WTC11 (cell line): Measurements from ENCODE around the gene ATP6V0D1. TPM values are rescaled to one million over a fixed set of nuclear protein-coding genes. Genes with fewer than 3 reads are reported as not detected.
A peak's percentile ranks its signal among the peaks of the same experiment; 100 is the strongest.

ENCODE experiments used
- ATAC-seq: fragments of 200-7000 bp; cut with Tn5 transposase; 2 replicates; pipeline ENCODE4 v1.10.0; 2021; ENCODE audit warnings: mild to moderate bottlenecking, moderate library complexity
- CTCF ChIA-PET: fragments of 300-600 bp; sonication (Branson Sonifier 250); formaldehyde crosslinking; loops from one replicate; lab custom pipeline; 2021; ENCODE audit warnings: antibody characterized with exemption; lab: Charles Lee
- POLR2A ChIA-PET: fragments of 350-600 bp; sonication (Branson Sonifier 250); formaldehyde crosslinking; loops from one replicate; lab custom pipeline; 2021; ENCODE audit warnings: antibody characterized with exemption; lab: Charles Lee
- DNase-seq: peaks from one replicate; pipeline ENCODE4 v3.0.0; 2021; ENCODE audit warnings: low spot score
- H3K27ac Mint-ChIP-seq: 2 replicates; pipeline ENCODE4 v1.8.0; 2021; ENCODE audit warnings: mixed read lengths
- H3K27me3 Mint-ChIP-seq: 2 replicates; pipeline ENCODE4 v1.8.0; 2021; ENCODE audit warnings: low read depth, mild to moderate bottlenecking, moderate library complexity, mixed read lengths
- H3K36me3 Mint-ChIP-seq: 2 replicates; pipeline ENCODE4 v1.8.0; 2021; ENCODE audit warnings: mixed read lengths
- H3K4me1 Mint-ChIP-seq: 2 replicates; pipeline ENCODE4 v1.8.0; 2022; ENCODE audit warnings: mixed read lengths
- H3K4me3 Mint-ChIP-seq: 2 replicates; pipeline ENCODE4 v1.8.0; 2021; ENCODE audit warnings: mild to moderate bottlenecking, moderate library complexity, mixed read lengths
- H3K9me3 Mint-ChIP-seq: 2 replicates; pipeline ENCODE4 v1.8.0; 2021; ENCODE audit warnings: mixed read lengths
- AFF4 ChIP-seq: sonication (generic); formaldehyde crosslinking; IDR thresholded peaks from 2 replicates; pipeline ENCODE4 v1.8.1; 2023; ENCODE audit warnings: mild to moderate bottlenecking, missing genetic modification reagents, borderline replicate concordance
- CREM ChIP-seq: sonication (generic); formaldehyde crosslinking; IDR thresholded peaks from 2 replicates; pipeline ENCODE4 v1.8.1; 2022; ENCODE audit warnings: mild to moderate bottlenecking, missing genetic modification reagents, moderate library complexity
- CTCF ChIP-seq: fragments of 200-600 bp; IDR thresholded peaks from 2 replicates; pipeline ENCODE4 v1.8.0; 2022; ENCODE audit warnings: antibody characterized with exemption
- HMGA2 ChIP-seq: fragments of 250-450 bp; sonication (Bioruptor Pico); IDR thresholded peaks from 2 replicates; pipeline ENCODE4 v1.4.0; 2021; ENCODE audit warnings: mild to moderate bottlenecking, moderate library complexity
- JUN ChIP-seq: sonication (generic); formaldehyde crosslinking; IDR thresholded peaks from 2 replicates; pipeline ENCODE4 v1.8.0; 2023; ENCODE audit warnings: mild to moderate bottlenecking, missing genetic modification reagents
- KAT7 ChIP-seq: sonication (generic); formaldehyde crosslinking; IDR thresholded peaks from 2 replicates; pipeline ENCODE4 v1.8.1; 2023; ENCODE audit warnings: missing genetic modification reagents, mild to moderate bottlenecking, borderline replicate concordance
- MAX ChIP-seq: sonication (generic); formaldehyde crosslinking; IDR thresholded peaks from 2 replicates; pipeline ENCODE4 v1.8.0; 2022; ENCODE audit warnings: mild to moderate bottlenecking, missing genetic modification reagents
- PRDM15 ChIP-seq: sonication (generic); formaldehyde crosslinking; IDR thresholded peaks from 2 replicates; pipeline ENCODE4 v1.8.0; 2022; ENCODE audit warnings: missing genetic modification reagents
- RELA ChIP-seq: sonication (generic); formaldehyde crosslinking; IDR thresholded peaks from 2 replicates; pipeline ENCODE4 v1.8.1; 2022; ENCODE audit warnings: missing genetic modification reagents, mild to moderate bottlenecking, borderline replicate concordance
- SP1 ChIP-seq: sonication (generic); formaldehyde crosslinking; conservative IDR thresholded peaks from 2 replicates; pipeline ENCODE4 v1.8.1; 2022; ENCODE audit warnings: missing genetic modification reagents
- TEAD1 ChIP-seq: sonication (generic); formaldehyde crosslinking; IDR thresholded peaks from 2 replicates; pipeline ENCODE4 v1.8.0; 2022; ENCODE audit warnings: mild to moderate bottlenecking, missing genetic modification reagents
- TEAD4 ChIP-seq: sonication (generic); formaldehyde crosslinking; IDR thresholded peaks from 2 replicates; pipeline ENCODE4 v1.8.0; 2022; ENCODE audit warnings: mild to moderate bottlenecking, missing genetic modification reagents
- USF1 ChIP-seq: sonication (generic); formaldehyde crosslinking; IDR thresholded peaks from 2 replicates; pipeline ENCODE4 v1.8.0; 2022; ENCODE audit warnings: mild to moderate bottlenecking, missing genetic modification reagents
- ZNF416 ChIP-seq: fragments of 250-450 bp; sonication (Bioruptor Pico); IDR thresholded peaks from 2 replicates; pipeline ENCODE4 v1.9.0; 2021; ENCODE audit warnings: mild to moderate bottlenecking, inconsistent platforms
- ZNF423 ChIP-seq: fragments of 250-450 bp; sonication (Bioruptor Pico); IDR thresholded peaks from 2 replicates; pipeline ENCODE4 v2.1.2; 2022; ENCODE audit warnings: mild to moderate bottlenecking, moderate library complexity
- ZNF512 ChIP-seq: sonication (generic); formaldehyde crosslinking; IDR thresholded peaks from 2 replicates; pipeline ENCODE4 v1.8.1; 2022; ENCODE audit warnings: missing genetic modification reagents, borderline replicate concordance
- total RNA-seq: library from RNA; stranded (reverse); gene quantifications from 3 replicates; pipeline ENCODE4 v1.2.3, GENCODE V29; 2021

The ATP6V0D1 gene
- total RNA-seq, 1 experiment from 2014 or later, result 44.1 TPM

GRCh38 chr16:67393111-67393787 is 87.7 kb downstream of the ATP6V0D1 start, which contains the start of gene TPPP3:
Gene TPPP3 (minus strand): TSS chr16:67393498. CDS start chr16:67391111, 2,387 bp downstream.
- ChIA-PET CTCF (interaction anchor here (0.6 to 6.8 kb wide), 37 partner anchors 10 to 563 kb away, joined by 3 to 65 read pairs (median 6); partner anchors contain the start of genes ATP6V0D1, CES3, HSD11B2 and KCTD19), POLR2A (interaction anchor here (0.6 to 1.5 kb wide), 5 partner anchors 9 to 66 kb away, joined by 3 to 4 read pairs (median 3); partner anchors contain the start of gene LRRC36)
- Mint-ChIP-seq H3K27ac (no peak within 1 kb of the TSS), H3K27me3 (peaks cover 56% of the 10 kb centered on the region), H3K9me3 (no peaks in the 10 kb centered on the region), H3K4me3 (peak within 1 kb of the TSS; percentile 66), H3K4me1 (peaks cover 20% of the 10 kb centered on the region)
- peak; percentile 56 for ATAC-seq
- TF ChIP-seq ZNF416 (CRISPR knock-in tag), result no peak
- peak; percentile 25; the same call in 1 of the 2 replicates for TF ChIP-seq CTCF
- TF ChIP-seq, all 79 proteins: peak for 1
- DNase-seq, result peak; percentile 90
- H3K36me3 Mint-ChIP-seq, result no peaks in the 10 kb centered on the region

GRCh38 chr16:67392301-67393059 is 88.5 kb downstream of the ATP6V0D1 start:
- ATAC-seq, result no peak
- Mint-ChIP-seq H3K4me1 (peaks cover 24% of the 10 kb centered on the region), H3K4me3 (peak overlapping the region; percentile 25; the same call in 1 of the 2 replicates), H3K27ac (no peak overlapping the region), H3K36me3 (no peaks in the 10 kb centered on the region), H3K9me3 (no peaks in the 10 kb centered on the region), H3K27me3 (peaks cover 55% of the 10 kb centered on the region)
- DNase-seq, result no peak
- CTCF ChIA-PET, result interaction anchor here (0.6 to 6.8 kb wide), 29 partner anchors 9 to 562 kb away, joined by 3 to 65 read pairs (median 8); partner anchors contain the start of genes ATP6V0D1, CES3, HSD11B2 and KCTD19
- POLR2A ChIA-PET, result interaction anchor here (0.6 to 0.9 kb wide), 2 partner anchors 10 to 53 kb away, joined by 3 read pairs; no protein-coding TSS in a partner anchor
- TF ChIP-seq MAX (CRISPR knock-in tag) (no peak), CREM (CRISPR knock-in tag) (no peak), RELA (no peak), TEAD4 (CRISPR knock-in tag) (no peak), HMGA2 (CRISPR knock-in tag) (no peak), SP1 (CRISPR knock-in tag) (no peak), USF1 (CRISPR knock-in tag) (no peak), PRDM15 (CRISPR knock-in tag) (no peak), ZNF512 (CRISPR knock-in tag) (no peak), ZNF423 (CRISPR knock-in tag) (no peak), JUN (CRISPR knock-in tag) (no peak), KAT7 (CRISPR knock-in tag) (no peak), AFF4 (no peak), TEAD1 (CRISPR knock-in tag) (no peak)
